Measurements from ENCODE around the gene MUSTN1. TPM values are rescaled to one million over a fixed set of nuclear protein-coding genes. Genes with fewer than 3 reads are reported as not detected.

Gene MUSTN1
- polyA plus RNA-seq, 1 donor (not counting 4 experiments of a cell fraction or from before 2014, with no cell fraction given), result not detected

DNA sequence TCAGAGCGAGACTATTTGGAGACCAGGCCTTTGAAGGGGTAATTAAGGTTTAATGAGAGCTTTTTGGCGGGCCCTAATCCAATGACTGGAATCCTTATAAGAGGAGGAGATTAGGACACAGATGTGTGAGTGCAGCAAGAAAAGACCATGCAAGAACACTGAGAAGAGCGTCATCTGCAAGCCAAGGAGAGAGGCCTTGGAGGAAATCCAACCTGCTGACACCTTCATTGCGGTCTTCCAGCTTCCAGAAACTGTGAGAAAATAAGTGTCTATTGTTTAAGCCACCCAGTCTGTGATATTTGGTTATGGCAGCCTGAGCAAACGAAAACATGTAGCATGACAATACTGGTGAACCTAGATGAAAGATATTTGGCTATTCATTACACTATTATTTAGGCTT lies 23.0 kb upstream of the MUSTN1 start:
- no peak for DNase-seq (ENCODE audit: low read depth, low spot score)
- Histone ChIP-seq H4K20me1 (ENCODE audit: control insufficient read depth, extremely low read depth, insufficient read depth, low read length) (no peaks in the 10 kb centered on the region), H3K4me2 (ENCODE audit: control insufficient read depth, extremely low read depth, insufficient read depth, low read depth, low read length) (no peak overlapping the region), H3K36me3 (ENCODE audit: control insufficient read depth in 2 of 2, extremely low read depth in 1 of 2, insufficient read depth in 2 of 2, low read length in 2 of 2) (peaks cover 4 to 11% of the 10 kb centered on the region in 2 experiments), H3K79me2 (ENCODE audit: control insufficient read depth, insufficient read depth, low read length) (no peaks in the 10 kb centered on the region), H3K27me3 (ENCODE audit: control insufficient read depth, extremely low read depth, insufficient read depth, low read length) (no peaks in the 10 kb centered on the region), H3K4me3 (ENCODE audit: control insufficient read depth in 2 of 3, extremely low read depth in 1 of 3, insufficient read depth in 2 of 3, low read depth in 1 of 3, low read length in 3 of 3) (no peak overlapping the region), H3K27ac (ENCODE audit: control insufficient read depth, insufficient read depth, low read length) (no peak overlapping the region), H2AFZ (ENCODE audit: control insufficient read depth, low read length) (no peak overlapping the region), H3K4me1 (ENCODE audit: control insufficient read depth, extremely low read depth, insufficient read depth, low read length) (no peaks in the 10 kb centered on the region), H3K9ac (ENCODE audit: control insufficient read depth, extremely low read depth, insufficient read depth, low read length) (no peak overlapping the region), H3K9me1 (ENCODE audit: control insufficient read depth, extremely low read depth, insufficient read depth, low read length) (no peaks in the 10 kb centered on the region), H3K9me3 (ENCODE audit: control insufficient read depth, low read depth, low read length) (no peaks in the 10 kb centered on the region)
- FAIRE-seq, result no peak
- dilution Hi-C loops (cut with MboI; ENCODE audit: extremely low pct_ligation_motif_present, low sequenced_read_pairs), result no loop called here
- TF ChIP-seq, protein P1, sequence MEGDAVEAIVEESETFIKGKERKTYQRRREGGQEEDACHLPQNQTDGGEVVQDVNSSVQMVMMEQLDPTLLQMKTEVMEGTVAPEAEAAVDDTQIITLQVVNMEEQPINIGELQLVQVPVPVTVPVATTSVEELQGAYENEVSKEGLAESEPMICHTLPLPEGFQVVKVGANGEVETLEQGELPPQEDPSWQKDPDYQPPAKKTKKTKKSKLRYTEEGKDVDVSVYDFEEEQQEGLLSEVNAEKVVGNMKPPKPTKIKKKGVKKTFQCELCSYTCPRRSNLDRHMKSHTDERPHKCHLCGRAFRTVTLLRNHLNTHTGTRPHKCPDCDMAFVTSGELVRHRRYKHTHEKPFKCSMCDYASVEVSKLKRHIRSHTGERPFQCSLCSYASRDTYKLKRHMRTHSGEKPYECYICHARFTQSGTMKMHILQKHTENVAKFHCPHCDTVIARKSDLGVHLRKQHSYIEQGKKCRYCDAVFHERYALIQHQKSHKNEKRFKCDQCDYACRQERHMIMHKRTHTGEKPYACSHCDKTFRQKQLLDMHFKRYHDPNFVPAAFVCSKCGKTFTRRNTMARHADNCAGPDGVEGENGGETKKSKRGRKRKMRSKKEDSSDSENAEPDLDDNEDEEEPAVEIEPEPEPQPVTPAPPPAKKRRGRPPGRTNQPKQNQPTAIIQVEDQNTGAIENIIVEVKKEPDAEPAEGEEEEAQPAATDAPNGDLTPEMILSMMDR (optimal IDR thresholded peaks at IDR 0.05 in 1 of 3, IDR thresholded peaks at IDR 0.05 in 1 of 3, conservative IDR thresholded peaks at IDR 0.05 in 1 of 3; ENCODE audit: extremely low read depth in 1 of 3, insufficient read depth in 2 of 3, low read length in 3 of 3), result no peak
- no peak for TF ChIP-seq EZH2 (IDR thresholded peaks at IDR 0.05; ENCODE audit: low read length)

DNA sequence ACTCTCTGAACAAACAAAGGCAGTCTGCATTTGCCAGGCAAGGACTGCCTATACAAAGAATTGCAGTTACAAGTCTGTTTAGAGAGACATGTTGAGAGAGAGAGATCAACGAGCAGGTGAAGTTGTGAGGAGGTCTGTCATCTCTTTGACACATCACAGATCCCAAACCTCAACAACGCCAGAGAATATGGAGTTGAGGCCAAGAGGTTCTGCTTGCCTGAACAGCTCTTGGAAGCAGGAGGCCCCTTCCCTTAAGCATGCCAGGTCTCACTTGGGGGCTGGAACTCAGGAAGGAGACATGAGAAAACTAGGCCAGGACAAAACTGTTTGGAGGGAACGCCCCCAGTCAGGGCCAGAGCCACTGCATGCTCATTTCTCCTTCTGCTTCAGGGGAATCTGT lies 22.3 kb upstream of the MUSTN1 start:
- H3K27me3 ChIP-seq (ENCODE audit: control insufficient read depth, extremely low read depth, insufficient read depth, low read length), result no peaks in the 10 kb centered on the region

More for the DNA sequence above, 22.3 kb upstream of the MUSTN1 start:
- dilution Hi-C loops (cut with MboI; ENCODE audit: extremely low pct_ligation_motif_present, low sequenced_read_pairs), result no loop called here
- H3K79me2 ChIP-seq (ENCODE audit: control insufficient read depth, insufficient read depth, low read length), result no peaks in the 10 kb centered on the region
- H3K4me1 ChIP-seq (ENCODE audit: control insufficient read depth, extremely low read depth, insufficient read depth, low read length), result no peaks in the 10 kb centered on the region
- FAIRE-seq, result no peak
- H2AFZ ChIP-seq (ENCODE audit: control insufficient read depth, low read length), result no peak overlapping the region
- no peak overlapping the region for H3K27ac ChIP-seq (ENCODE audit: control insufficient read depth, insufficient read depth, low read length)
- H3K4me2 ChIP-seq (ENCODE audit: control insufficient read depth, extremely low read depth, insufficient read depth, low read depth, low read length), result no peak overlapping the region
- no peaks in the 10 kb centered on the region for H4K20me1 ChIP-seq (ENCODE audit: control insufficient read depth, extremely low read depth, insufficient read depth, low read length)
- no peak overlapping the region for H3K4me3 ChIP-seq (ENCODE audit: control insufficient read depth in 2 of 3, extremely low read depth in 1 of 3, insufficient read depth in 2 of 3, low read depth in 1 of 3, low read length in 3 of 3)
- peaks cover 6 to 11% of the 10 kb centered on the region in 2 experiments for H3K36me3 ChIP-seq (ENCODE audit: control insufficient read depth in 2 of 2, extremely low read depth in 1 of 2, insufficient read depth in 2 of 2, low read length in 2 of 2)
- no peaks in the 10 kb centered on the region for H3K9me1 ChIP-seq (ENCODE audit: control insufficient read depth, extremely low read depth, insufficient read depth, low read length)
- no peak overlapping the region for H3K9ac ChIP-seq (ENCODE audit: control insufficient read depth, extremely low read depth, insufficient read depth, low read length)
- H3K9me3 ChIP-seq (ENCODE audit: control insufficient read depth, low read depth, low read length), result no peaks in the 10 kb centered on the region
- TF ChIP-seq, protein P1 (optimal IDR thresholded peaks at IDR 0.05 in 1 of 3, IDR thresholded peaks at IDR 0.05 in 1 of 3, conservative IDR thresholded peaks at IDR 0.05 in 1 of 3; ENCODE audit: extremely low read depth in 1 of 3, insufficient read depth in 2 of 3, low read length in 3 of 3), result no peak
- TF ChIP-seq EZH2 (IDR thresholded peaks at IDR 0.05; ENCODE audit: low read length), result no peak
- DNase-seq (ENCODE audit: low read depth, low spot score), result no peak

Measured in keratinocyte (primary cell).